Trophoblast cell (in vitro differentiated cells and primary cell): ENCODE results near the gene UBE2G2.

Experiments
- DNase-seq, 2 donors: peaks; one replicate each; pipeline ENCODE4 v3.0.0-alpha.2; 2016
- H2AFZ ChIP-seq: 2 replicates; pipeline ENCODE4 v1.6.1; 2013; ENCODE audit warnings: low read length, moderate library complexity, mild to moderate bottlenecking; ENCODE audit not compliant: insufficient read depth, poor library complexity
- H2AK5ac ChIP-seq: 2 replicates; pipeline ENCODE4 v1.6.1; 2013; ENCODE audit warnings: mild to moderate bottlenecking, low read length
- H2BK120ac ChIP-seq: 2 replicates; pipeline ENCODE4 v1.6.1; 2013; ENCODE audit warnings: low read length, mild to moderate bottlenecking, moderate library complexity; ENCODE audit not compliant: insufficient read depth, poor library complexity
- H2BK12ac ChIP-seq: 2 replicates; pipeline ENCODE4 v1.6.1; 2013; ENCODE audit warnings: mild to moderate bottlenecking, low read length, moderate library complexity
- H2BK5ac ChIP-seq: 2 replicates; pipeline ENCODE4 v1.6.1; 2013; ENCODE audit warnings: low read length, low read depth, moderate library complexity, mild to moderate bottlenecking; ENCODE audit not compliant: poor library complexity
- H3K14ac ChIP-seq: 2 replicates; pipeline ENCODE4 v1.6.1; 2013; ENCODE audit warnings: mild to moderate bottlenecking, low read length
- H3K18ac ChIP-seq: 2 replicates; pipeline ENCODE4 v1.6.1; 2013; ENCODE audit warnings: mild to moderate bottlenecking, low read length
- H3K23ac ChIP-seq: 2 replicates; pipeline ENCODE4 v1.6.1; 2013; ENCODE audit warnings: low read length
- H3K27ac ChIP-seq: 2 replicates; pipeline ENCODE4 v1.5.1; 2013; ENCODE audit warnings: low read depth, mild to moderate bottlenecking, inconsistent platforms, low read length, moderate library complexity
- H3K27me3 ChIP-seq: 2 replicates; pipeline ENCODE4 v1.6.1; 2013; ENCODE audit warnings: inconsistent platforms, mild to moderate bottlenecking, low read length, moderate library complexity; ENCODE audit not compliant: insufficient read depth
- H3K36me3 ChIP-seq, 2 experiments: 1 replicate in 1 of 2; 2 replicates in 1 of 2; pipeline ENCODE4 v1.6.1; 2013; ENCODE audit warnings: low read length in 2 of 2, mild to moderate bottlenecking in 2 of 2, moderate library complexity in 1 of 2; ENCODE audit not compliant: insufficient read depth in 2 of 2, control insufficient read depth in 1 of 2
- H3K4ac ChIP-seq: 2 replicates; pipeline ENCODE4 v1.6.1; 2013; ENCODE audit warnings: low read depth, mild to moderate bottlenecking, low read length, moderate library complexity
- H3K4me1 ChIP-seq, 2 experiments: 1 replicate in 1 of 2; 2 replicates in 1 of 2; pipeline ENCODE4 v1.6.1; 2013; ENCODE audit warnings: low read length in 2 of 2, mild to moderate bottlenecking in 2 of 2, moderate library complexity in 1 of 2; ENCODE audit not compliant: insufficient read depth in 2 of 2, control insufficient read depth in 1 of 2
- H3K4me2 ChIP-seq: 2 replicates; pipeline ENCODE4 v1.6.1; 2013; ENCODE audit warnings: inconsistent platforms, mild to moderate bottlenecking, low read length, moderate library complexity
- H3K4me3 ChIP-seq: 2 replicates; pipeline ENCODE4 v1.5.1; 2013; ENCODE audit warnings: mild to moderate bottlenecking, low read depth, low read length, inconsistent platforms
- H3K79me1 ChIP-seq: one replicate; pipeline ENCODE4 v1.6.1; 2013; ENCODE audit warnings: low read length
- H3K79me2 ChIP-seq: 2 replicates; pipeline ENCODE4 v1.6.1; 2013; ENCODE audit warnings: low read length, mild to moderate bottlenecking; ENCODE audit not compliant: control insufficient read depth, insufficient read depth, poor library complexity
- H3K9ac ChIP-seq: 2 replicates; pipeline ENCODE4 v1.6.1; 2013; ENCODE audit warnings: mild to moderate bottlenecking, low read length
- H3K9me3 ChIP-seq: 2 replicates; pipeline ENCODE4 v1.6.1; 2013; ENCODE audit warnings: low read depth, mild to moderate bottlenecking, control low read depth, inconsistent platforms, low read length; ENCODE audit not compliant: insufficient read depth
- H4K12ac ChIP-seq: 2 replicates; pipeline ENCODE4 v1.6.1; 2013; ENCODE audit warnings: low read depth, mild to moderate bottlenecking, low read length, moderate library complexity
- H4K8ac ChIP-seq: 2 replicates; pipeline ENCODE4 v1.6.1; 2013; ENCODE audit warnings: low read depth, mild to moderate bottlenecking, low read length, moderate library complexity
- H4K91ac ChIP-seq: one replicate; pipeline ENCODE4 v1.6.1; 2013; ENCODE audit warnings: low read depth, mild to moderate bottlenecking, low read length, moderate library complexity
- WGBS: extraction: QIAGEN DNeasy Blood & Tissue Kit; methylation state at CpG from one replicate; pipeline ENCODE4 v1.1.7; 2013; ENCODE audit warnings: missing lambda C conversion rate; ENCODE audit not compliant: insufficient read length, insufficient coverage; ENCODE audit errors: extremely low coverage; 5-methylcytosine and 5-hydroxymethylcytosine counted together

Gene UBE2G2

GRCh38 chr21:44726826-44727225, 74.8 kb downstream of the UBE2G2 start:
- Histone ChIP-seq H3K79me2 (no peaks in the 10 kb centered on the region), H3K4me3 (no peak overlapping the region), H3K27me3 (no peaks in the 10 kb centered on the region), H3K4me2 (no peak overlapping the region), H3K27ac (no peak overlapping the region), H3K23ac (no peak overlapping the region), H3K18ac (no peak overlapping the region), H2BK5ac (no peak overlapping the region), H3K4me1 (peaks cover 0 to 8% of the 10 kb centered on the region in 2 experiments), H4K8ac (no peak overlapping the region), H3K9me3 (peaks cover 6% of the 10 kb centered on the region), H2AK5ac (no peak overlapping the region), H4K12ac (no peak overlapping the region), H2BK12ac (no peak overlapping the region), H3K79me1 (no peaks in the 10 kb centered on the region), H4K91ac (no peak overlapping the region), H3K9ac (no peak overlapping the region), H3K36me3 (no peaks in the 10 kb centered on the region), H2BK120ac (no peak overlapping the region), H3K4ac (no peak overlapping the region), H2AFZ (no peak overlapping the region), H3K14ac (no peak overlapping the region)
- no peak for DNase-seq
- WGBS, result no CpG with 5 or more reads among the region's 6 CpGs

DNA sequence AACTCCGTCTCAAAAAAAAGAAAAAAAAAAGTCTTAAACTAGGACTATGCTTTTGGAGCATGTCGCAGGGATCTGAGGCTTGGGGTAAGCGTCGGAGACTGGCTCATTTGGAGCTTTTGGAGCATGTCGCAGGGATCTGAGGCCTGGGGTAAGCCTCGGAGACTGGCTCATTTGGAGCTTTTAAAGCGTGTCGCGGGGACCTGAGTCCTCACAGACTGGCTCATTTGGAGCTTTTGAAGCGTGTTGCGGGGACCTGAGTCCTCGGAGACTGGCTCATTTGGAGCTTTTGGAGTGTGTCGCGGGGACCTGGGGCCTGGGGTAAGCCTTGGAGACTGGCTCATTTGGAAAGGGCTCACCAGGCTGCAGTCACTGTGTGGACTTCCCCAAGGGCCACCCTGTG, 76.7 kb downstream of the UBE2G2 start:
- no peak overlapping the region for H3K4me2 ChIP-seq
- peaks cover 4% of the 10 kb centered on the region for H3K9me3 ChIP-seq
- H3K23ac ChIP-seq, result no peak overlapping the region
- no peaks in the 10 kb centered on the region for H3K36me3 ChIP-seq
- H3K27me3 ChIP-seq, result no peaks in the 10 kb centered on the region
- H3K4me1 ChIP-seq, result peaks cover 0 to 8% of the 10 kb centered on the region in 2 experiments
- no peak overlapping the region for H4K91ac ChIP-seq
- H3K14ac ChIP-seq, result no peak overlapping the region
- no peak overlapping the region for H2BK12ac ChIP-seq
- H4K12ac ChIP-seq, result no peak overlapping the region
- H2BK5ac ChIP-seq, result no peak overlapping the region
- no peak overlapping the region for H3K27ac ChIP-seq
- no peak overlapping the region for H3K4me3 ChIP-seq
- no peak overlapping the region for H2AFZ ChIP-seq
- DNase-seq, result no peak
- no peak overlapping the region for H3K9ac ChIP-seq
- H3K79me2 ChIP-seq, result no peaks in the 10 kb centered on the region
- no peak overlapping the region for H3K4ac ChIP-seq
- H3K18ac ChIP-seq, result no peak overlapping the region
- H2AK5ac ChIP-seq, result no peak overlapping the region
- H4K8ac ChIP-seq, result no peak overlapping the region
- H3K79me1 ChIP-seq, result no peaks in the 10 kb centered on the region
- WGBS, result no CpG with 5 or more reads among the region's 14 CpGs
- H2BK120ac ChIP-seq, result no peak overlapping the region

GRCh38 chr21:44724196-44724595, 77.4 kb downstream of the UBE2G2 start:
- Histone ChIP-seq H2AK5ac (no peak overlapping the region), H2BK12ac (no peak overlapping the region), H3K23ac (no peak overlapping the region), H3K18ac (no peak overlapping the region), H3K9me3 (peaks cover 4% of the 10 kb centered on the region), H3K27ac (no peak overlapping the region), H2AFZ (no peak overlapping the region), H3K4ac (no peak overlapping the region), H4K12ac (no peak overlapping the region), H3K36me3 (no peaks in the 10 kb centered on the region), H4K91ac (no peak overlapping the region), H3K4me2 (no peak overlapping the region), H3K4me1 (peaks cover 0 to 8% of the 10 kb centered on the region in 2 experiments), H3K79me1 (no peaks in the 10 kb centered on the region), H3K27me3 (no peaks in the 10 kb centered on the region), H2BK120ac (no peak overlapping the region), H3K4me3 (peak overlapping the region; percentile 47), H3K79me2 (no peaks in the 10 kb centered on the region), H2BK5ac (no peak overlapping the region), H3K14ac (no peak overlapping the region), H3K9ac (no peak overlapping the region), H4K8ac (no peak overlapping the region)
- no peak for DNase-seq
- no CpG with 5 or more reads among the region's 7 CpGs for WGBS

DNA sequence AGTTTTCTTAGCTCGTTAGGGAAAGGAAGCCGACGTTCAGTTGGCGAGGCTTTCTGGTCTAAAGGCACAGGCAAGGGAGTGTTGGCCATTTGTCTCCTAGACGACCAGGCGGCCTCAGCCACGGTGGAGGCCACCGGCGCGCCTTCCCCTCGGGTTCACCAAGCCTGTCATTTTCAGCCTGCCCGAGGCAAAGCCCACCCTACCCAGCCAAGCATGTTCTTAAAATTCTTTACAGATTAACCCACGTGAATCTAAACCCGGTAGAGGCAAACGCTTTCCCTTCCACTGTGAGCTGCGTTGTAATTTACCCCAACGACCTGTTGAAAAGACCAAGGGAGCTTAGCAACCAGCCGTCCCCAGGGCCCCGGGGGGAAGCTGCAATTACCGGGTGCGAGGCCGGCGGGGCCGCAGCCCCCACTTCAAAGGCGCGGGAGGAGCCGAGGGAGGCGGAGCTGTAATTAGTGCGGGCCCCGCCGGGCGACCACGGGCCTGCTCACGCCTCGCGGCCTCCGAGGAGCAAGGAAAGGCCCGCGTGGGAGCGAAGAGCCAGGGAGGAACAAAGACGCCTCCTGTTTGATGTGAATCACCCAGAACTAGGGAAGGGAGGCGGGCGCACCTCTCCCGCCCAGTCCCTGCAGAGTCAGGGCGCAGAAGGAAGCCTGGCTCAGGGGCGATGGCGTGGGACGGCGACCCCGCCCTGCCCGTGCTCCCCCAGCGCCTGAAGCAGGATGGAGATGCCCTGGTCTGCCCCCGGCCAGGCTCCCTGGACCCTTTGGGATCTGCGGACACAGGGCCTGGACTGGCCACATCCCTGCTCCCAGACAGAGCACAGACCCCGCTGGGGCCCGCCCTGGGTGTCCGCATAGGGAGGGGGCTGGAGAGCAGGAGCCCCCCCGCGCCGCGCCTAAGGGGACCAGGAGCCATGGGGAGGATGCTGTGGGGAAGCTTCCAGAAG, 78.2 kb downstream of the UBE2G2 start:
- H2BK12ac ChIP-seq, result no peak overlapping the region
- H4K8ac ChIP-seq, result no peak overlapping the region
- H3K18ac ChIP-seq, result no peak overlapping the region
- peaks cover 0 to 8% of the 10 kb centered on the region in 2 experiments for H3K4me1 ChIP-seq
- no peak overlapping the region for H4K91ac ChIP-seq
- no peak overlapping the region for H4K12ac ChIP-seq
- no peak overlapping the region for H3K4me3 ChIP-seq
- no peak overlapping the region for H2AK5ac ChIP-seq
- WGBS, result no CpG with 5 or more reads among the region's 61 CpGs
- no peak overlapping the region for H3K4ac ChIP-seq
- H3K23ac ChIP-seq, result no peak overlapping the region
- peak overlapping the region; percentile 23 for H3K4me2 ChIP-seq
- no peak overlapping the region for H3K27ac ChIP-seq
- H3K14ac ChIP-seq, result no peak overlapping the region
- no peak for DNase-seq
- no peak overlapping the region for H2BK5ac ChIP-seq
- no peaks in the 10 kb centered on the region for H3K36me3 ChIP-seq
- H3K79me1 ChIP-seq, result no peaks in the 10 kb centered on the region
- H2AFZ ChIP-seq, result no peak overlapping the region
- no peaks in the 10 kb centered on the region for H3K79me2 ChIP-seq
- H3K9me3 ChIP-seq, result peaks cover 4% of the 10 kb centered on the region
- no peak overlapping the region for H2BK120ac ChIP-seq
- no peak overlapping the region for H3K9ac ChIP-seq
- H3K27me3 ChIP-seq, result no peaks in the 10 kb centered on the region
